IMR-90 (cell line): ENCODE data around the gene LRCH3. TPM values are rescaled to one million over a fixed set of nuclear protein-coding genes. Genes with fewer than 3 reads are reported as not detected.

Experiments
- ATAC-seq: fragments of 200-7000 bp; cut with Tn5 transposase; 2 replicates; pipeline ENCODE4 v1.9.1; 2020; ENCODE audit warnings: low read depth, mild to moderate bottlenecking, moderate library complexity
- BruUV-seq: library from RNA; stranded (reverse); fragments of 400-500 nt; replicated peaks from 2 replicates; lab custom pipeline; 2021; lab: Mats Ljungman, UMichigan
- CTCF ChIA-PET: fragments of 300-600 bp; formaldehyde crosslinking; extraction: SDS; loops from one replicate; lab custom pipeline; 2021; ENCODE audit warnings: antibody characterized with exemption; lab: Yijun Ruan, JAX
- POLR2A ChIA-PET: fragments of 300-600 bp; sonication (Branson Sonifier 250); formaldehyde crosslinking; loops from one replicate; lab custom pipeline; 2022; ENCODE audit warnings: antibody characterized with exemption; ENCODE audit not compliant: unreplicated experiment; lab: Charles Lee
- DNase-seq: peaks from one replicate; pipeline ENCODE4 v3.0.0; 2013
- H2AFZ ChIP-seq: replicated peaks from 2 replicates; pipeline ENCODE3; 2013; ENCODE audit warnings: low read length, mild to moderate bottlenecking; ENCODE audit not compliant: poor library complexity
- H2AK5ac ChIP-seq: 2 replicates; pipeline ENCODE4 v1.6.1; 2013; ENCODE audit warnings: low read depth, low read length, inconsistent platforms
- H2AK9ac ChIP-seq: replicated peaks from 2 replicates; pipeline ENCODE3; 2013; ENCODE audit warnings: mild to moderate bottlenecking, low read depth, low read length, moderate library complexity; ENCODE audit not compliant: poor library complexity
- H2BK120ac ChIP-seq: 2 replicates; pipeline ENCODE4 v1.6.1; 2013; ENCODE audit warnings: low read depth, low read length, inconsistent platforms
- H2BK15ac ChIP-seq: 3 replicates; pipeline ENCODE4 v1.6.1; 2013; ENCODE audit warnings: low read depth, low read length, inconsistent platforms
- H2BK20ac ChIP-seq: 2 replicates; pipeline ENCODE4 v1.6.1; 2013; ENCODE audit warnings: low read depth, mild to moderate bottlenecking, inconsistent platforms, low read length, moderate library complexity
- H2BK5ac ChIP-seq: 2 replicates; pipeline ENCODE4 v1.6.1; 2013; ENCODE audit warnings: mild to moderate bottlenecking, low read depth, low read length, inconsistent platforms; ENCODE audit not compliant: poor library complexity, severe bottlenecking
- H3K14ac ChIP-seq: replicated peaks from 2 replicates; pipeline ENCODE4 v1.6.1; 2013; ENCODE audit warnings: low read depth, low read length, inconsistent platforms
- H3K18ac ChIP-seq: 2 replicates; pipeline ENCODE4 v1.6.1; 2013; ENCODE audit warnings: low read depth, low read length, control low read depth
- H3K23ac ChIP-seq: 2 replicates; pipeline ENCODE4 v1.6.1; 2013; ENCODE audit warnings: low read depth, low read length, inconsistent platforms
- H3K27ac ChIP-seq: 2 replicates; pipeline ENCODE4 v1.5.1; 2013; ENCODE audit warnings: mild to moderate bottlenecking, control low read depth, low read length; ENCODE audit not compliant: insufficient read depth
- H3K27me3 ChIP-seq: 2 replicates; pipeline ENCODE4 v1.6.1; 2013; ENCODE audit warnings: low read length; ENCODE audit not compliant: control insufficient read depth, insufficient read depth
- H3K36me3 ChIP-seq: 2 replicates; pipeline ENCODE4 v1.6.1; 2013; ENCODE audit warnings: low read length, mixed read lengths; ENCODE audit not compliant: control insufficient read depth, insufficient read depth
- H3K4ac ChIP-seq: 2 replicates; pipeline ENCODE4 v1.6.1; 2013; ENCODE audit warnings: low read depth, low read length, inconsistent platforms
- H3K4me1 ChIP-seq: 2 replicates; pipeline ENCODE4 v1.6.1; 2013; ENCODE audit warnings: low read length, mixed read lengths; ENCODE audit not compliant: control insufficient read depth, insufficient read depth
- H3K4me2 ChIP-seq: 2 replicates; pipeline ENCODE4 v1.6.1; 2013; ENCODE audit warnings: low read depth, mild to moderate bottlenecking, control low read depth, low read length, moderate library complexity
- H3K4me3 ChIP-seq: 2 replicates; pipeline ENCODE4 v1.5.1; 2013; ENCODE audit warnings: low read depth, mild to moderate bottlenecking, control low read depth, low read length, moderate library complexity; ENCODE audit not compliant: insufficient read depth
- H3K56ac ChIP-seq: 2 replicates; pipeline ENCODE4 v1.6.1; 2013; ENCODE audit warnings: low read length, inconsistent platforms; ENCODE audit not compliant: insufficient read depth; ENCODE audit errors: extremely low read depth
- H3K79me1 ChIP-seq, 2 experiments: 2 replicates each; pipeline ENCODE4 v1.6.1; 2013; ENCODE audit warnings: low read length in 2 of 2, inconsistent platforms in 1 of 2, low read depth in 1 of 2
- H3K9ac ChIP-seq: 2 replicates; pipeline ENCODE4 v1.6.1; 2013; ENCODE audit warnings: low read depth, low read length, control low read depth
- H3K9me1 ChIP-seq: 2 replicates; pipeline ENCODE4 v1.6.1; 2013; ENCODE audit warnings: low read length, inconsistent platforms; ENCODE audit not compliant: insufficient read depth
- H3K9me3 ChIP-seq: 2 replicates; pipeline ENCODE4 v1.6.1; 2013; ENCODE audit warnings: low read length; ENCODE audit not compliant: control insufficient read depth, insufficient read depth
- H4K20me1 ChIP-seq: 2 replicates; pipeline ENCODE4 v1.6.1; 2013; ENCODE audit warnings: low read length, inconsistent platforms; ENCODE audit not compliant: insufficient read depth
- H4K5ac ChIP-seq: 2 replicates; pipeline ENCODE4 v1.6.1; 2013; ENCODE audit warnings: mild to moderate bottlenecking, low read depth, low read length, control low read depth
- H4K8ac ChIP-seq, 2 experiments: 2 replicates each; pipeline ENCODE4 v1.6.1; 2013; ENCODE audit warnings: low read depth in 2 of 2, low read length in 2 of 2, control low read depth in 1 of 2, inconsistent platforms in 1 of 2
- H4K91ac ChIP-seq: 2 replicates; pipeline ENCODE4 v1.6.1; 2013; ENCODE audit warnings: low read depth, low read length, inconsistent platforms; ENCODE audit not compliant: insufficient read depth
- BHLHE40 ChIP-seq: fragments of 150-350 bp; IDR thresholded peaks from 2 replicates; pipeline ENCODE4 v1.6.1; 2016; ENCODE audit warnings: mild to moderate bottlenecking, low read depth, low read length
- CEBPB ChIP-seq: IDR thresholded peaks from 2 replicates; pipeline ENCODE4 v1.6.1; 2012; ENCODE audit warnings: low read depth, low read length, improper control_type of control experiment
- CHD1 ChIP-seq: IDR thresholded peaks from 2 replicates; pipeline ENCODE4 v1.6.1; 2012; ENCODE audit warnings: low read depth, low read length, improper control_type of control experiment
- MXI1 ChIP-seq: IDR thresholded peaks from 2 replicates; pipeline ENCODE4 v1.6.1; 2012; ENCODE audit warnings: low read depth, mild to moderate bottlenecking, low read length, moderate library complexity, borderline replicate concordance
- NFE2L2 ChIP-seq: fragments of 150-350 bp; IDR thresholded peaks from 2 replicates; pipeline ENCODE4 v1.6.1; 2016; ENCODE audit warnings: low read depth, mild to moderate bottlenecking, low read length
- RCOR1 ChIP-seq: IDR thresholded peaks from 2 replicates; pipeline ENCODE4 v1.6.1; 2012; ENCODE audit warnings: mild to moderate bottlenecking, low read length, improper control_type of control experiment; ENCODE audit not compliant: insufficient replicate concordance
- RFX5 ChIP-seq: IDR thresholded peaks from 2 replicates; pipeline ENCODE4 v1.8.0; 2012; ENCODE audit warnings: low read depth, mild to moderate bottlenecking, low read length, moderate library complexity
- SMC3 ChIP-seq: fragments of 150-350 bp; IDR thresholded peaks from 2 replicates; pipeline ENCODE4 v1.6.1; 2016; ENCODE audit warnings: low read depth, mild to moderate bottlenecking, antibody characterized with exemption, low read length, moderate library complexity
- WGBS, 2 experiments: methylation state at CpG; one replicate each; pipeline versions ENCODE4 v1.1.5 to v1.1.7; 2013; ENCODE audit warnings: missing lambda C conversion rate in 2 of 2; ENCODE audit not compliant: insufficient read length in 1 of 2; ENCODE audit errors: extremely low coverage in 2 of 2; 5-methylcytosine and 5-hydroxymethylcytosine counted together
- dilution Hi-C: fragments of 300-500 bp; cut with HindIII; formaldehyde crosslinking; loops from one replicate; pipeline ENCODE4 v1.14.3; 2018; ENCODE audit warnings: low sequenced_read_pairs; ENCODE audit not compliant: unreplicated experiment
- in situ Hi-C: fragments of 300-500 bp; cut with MboI; formaldehyde crosslinking; loops from 3 replicates; pipeline ENCODE4 v1.14.3; 2019; ENCODE audit warnings: low sequenced_read_pairs, inconsistent platforms, mixed read lengths
- intact Hi-C: fragments of 100-400 bp; cut with micrococcal nuclease; formaldehyde crosslinking; loops from 2 replicates; pipeline ENCODE4 v1.10.0; 2022
- polyA plus RNA-seq, 3 experiments: library from polyadenylated mRNA; depleted of rRNA; stranded (reverse); fragments of >200 nt; gene quantifications; 2 replicates each; pipeline ENCODE4 v1.2.3, GENCODE V29; 2012; ENCODE audit warnings: low replicate concordance in 1 of 3
- total RNA-seq: library from RNA; depleted of rRNA; stranded (reverse); fragments of >200 nt; gene quantifications from 2 replicates; pipeline ENCODE4 v1.2.3, GENCODE V29; 2012
- TF ChIP-seq, protein P1 (sequence below): conservative IDR thresholded peaks from 2 replicates; pipeline ENCODE4 v1.5.1; 2012; ENCODE audit warnings: mild to moderate bottlenecking, low read depth, low read length, improper control_type of control experiment
- TF ChIP-seq, protein P2 (sequence below): fragments of 150-350 bp; IDR thresholded peaks from 2 replicates; pipeline ENCODE4 v1.6.1; 2017; ENCODE audit warnings: mild to moderate bottlenecking, antibody characterized with exemption, low read length, low read depth

LRCH3 gene
- total and polyA plus RNA-seq, 2 of the 4 experiments (the other 2 are of a cell fraction) = 28.5 to 40.5 TPM

- Histone ChIP-seq H3K4ac (no peak overlapping the region), H2BK20ac (no peak overlapping the region), H3K14ac (no peak overlapping the region), H4K20me1 (peaks cover 74% of the 10 kb centered on the region), H2BK5ac (no peak overlapping the region), H2AK5ac (no peak overlapping the region), H3K36me3 (no peaks in the 10 kb centered on the region), H4K5ac (no peak overlapping the region), H3K23ac (peak overlapping the region; percentile 12; the same call in 1 of the 2 replicates), H3K4me1 (peaks cover 11% of the 10 kb centered on the region), H2AK9ac (no peak overlapping the region), H3K9ac (no peak overlapping the region), H3K79me1 (peaks cover 13 to 58% of the 10 kb centered on the region in 2 experiments), H3K18ac (no peak overlapping the region), H3K9me1 (peaks cover 12% of the 10 kb centered on the region), H2AFZ (no peak overlapping the region), H3K4me2 (no peak overlapping the region), H3K56ac (no peak overlapping the region), H4K91ac (no peak overlapping the region), H2BK120ac (no peak overlapping the region), H3K9me3 (no peaks in the 10 kb centered on the region), H3K27ac (no peak overlapping the region), H2BK15ac (no peak overlapping the region), H3K27me3 (no peaks in the 10 kb centered on the region), H3K4me3 (no peak overlapping the region), H4K8ac (no peak overlapping the region)
- DNase-seq (no peak), ATAC-seq (no peak)
- dilution Hi-C loops (no loop called here), intact Hi-C loops (no loop called here), in situ Hi-C loops (no loop called here)
- CTCF ChIA-PET = no interaction called here
- BruUV-seq = no TSS peak
- no CpG with 5 or more reads among the region's 1 CpG for WGBS, 2 experiments
- TF ChIP-seq CEBPB (no peak), CHD1 (no peak), RCOR1 (no peak), RFX5 (no peak), MXI1 (no peak), SMC3 (no peak), BHLHE40 (no peak), NFE2L2 (no peak)
- TF ChIP-seq, protein P1, sequence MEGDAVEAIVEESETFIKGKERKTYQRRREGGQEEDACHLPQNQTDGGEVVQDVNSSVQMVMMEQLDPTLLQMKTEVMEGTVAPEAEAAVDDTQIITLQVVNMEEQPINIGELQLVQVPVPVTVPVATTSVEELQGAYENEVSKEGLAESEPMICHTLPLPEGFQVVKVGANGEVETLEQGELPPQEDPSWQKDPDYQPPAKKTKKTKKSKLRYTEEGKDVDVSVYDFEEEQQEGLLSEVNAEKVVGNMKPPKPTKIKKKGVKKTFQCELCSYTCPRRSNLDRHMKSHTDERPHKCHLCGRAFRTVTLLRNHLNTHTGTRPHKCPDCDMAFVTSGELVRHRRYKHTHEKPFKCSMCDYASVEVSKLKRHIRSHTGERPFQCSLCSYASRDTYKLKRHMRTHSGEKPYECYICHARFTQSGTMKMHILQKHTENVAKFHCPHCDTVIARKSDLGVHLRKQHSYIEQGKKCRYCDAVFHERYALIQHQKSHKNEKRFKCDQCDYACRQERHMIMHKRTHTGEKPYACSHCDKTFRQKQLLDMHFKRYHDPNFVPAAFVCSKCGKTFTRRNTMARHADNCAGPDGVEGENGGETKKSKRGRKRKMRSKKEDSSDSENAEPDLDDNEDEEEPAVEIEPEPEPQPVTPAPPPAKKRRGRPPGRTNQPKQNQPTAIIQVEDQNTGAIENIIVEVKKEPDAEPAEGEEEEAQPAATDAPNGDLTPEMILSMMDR = no peak
- TF ChIP-seq, protein P2, sequence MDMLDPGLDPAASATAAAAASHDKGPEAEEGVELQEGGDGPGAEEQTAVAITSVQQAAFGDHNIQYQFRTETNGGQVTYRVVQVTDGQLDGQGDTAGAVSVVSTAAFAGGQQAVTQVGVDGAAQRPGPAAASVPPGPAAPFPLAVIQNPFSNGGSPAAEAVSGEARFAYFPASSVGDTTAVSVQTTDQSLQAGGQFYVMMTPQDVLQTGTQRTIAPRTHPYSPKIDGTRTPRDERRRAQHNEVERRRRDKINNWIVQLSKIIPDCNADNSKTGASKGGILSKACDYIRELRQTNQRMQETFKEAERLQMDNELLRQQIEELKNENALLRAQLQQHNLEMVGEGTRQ = no peak
- POLR2A ChIA-PET = no interaction called here
Measured at GRCh38 chr3:197794115-197794514, 3.1 kb downstream of the LRCH3 start.
